ENCODE results near the gene BANP. TPM values are rescaled to one million over a fixed set of nuclear protein-coding genes. Genes with fewer than 3 reads are reported as not detected.

Gene BANP
- total and polyA plus RNA-seq, 2 of the 8 experiments (the other 6 are each of a cell fraction or from before 2014, with no cell fraction given): 25.8 to 39.8 TPM

GRCh38 chr16:88065747-88066142 is 114.5 kb downstream of the BANP start (continued):
- TF ChIP-seq CHD7 (IDR thresholded peaks at IDR 0.05; ENCODE audit: insufficient replicate concordance, low read length) (no peak), CREB1 (IDR thresholded peaks at IDR 0.05) (no peak), YY1 (IDR thresholded peaks at IDR 0.05; ENCODE audit: low read depth, low read length) (no peak), JUN (IDR thresholded peaks at IDR 0.05; ENCODE audit: low read depth, low read length) (no peak)
